ENCODE data around the gene ADGRB3. TPM values are rescaled to one million over a fixed set of nuclear protein-coding genes. Genes with fewer than 3 reads are reported as not detected.
"Not testable (repeated sequence)": the region's sequence is repeated elsewhere in the genome, so short reads cannot be mapped to it uniquely, and the experiment has no call there.

Gene ADGRB3
- total RNA-seq, 1 donor from 2014 or later: 2.7 TPM

GRCh38 chr6:68747110-68747790 is 112.2 kb downstream of the ADGRB3 start:
- no peaks in the 10 kb centered on the region for H3K4me1 ChIP-seq
- H3K9me3 ChIP-seq: no peaks in the 10 kb centered on the region
- no peak overlapping the region for H3K4me3 ChIP-seq
- intact Hi-C loops (cut with DNase I): no loop called here
- H3K36me3 ChIP-seq: no peaks in the 10 kb centered on the region
- no peak for DNase-seq (ENCODE audit: extremely low spot score in 2 of 2)
- TF ChIP-seq POLR2AphosphoS5 (IDR thresholded peaks at IDR 0.05; ENCODE audit: insufficient read depth in 1 of 2, low read depth in 1 of 2): no peak
- no peak for TF ChIP-seq POLR2A (IDR thresholded peaks at IDR 0.05)
- no peak for TF ChIP-seq CTCF (IDR thresholded peaks at IDR 0.05)
- no peak overlapping the region for H3K27ac ChIP-seq
- no peaks in the 10 kb centered on the region for H3K27me3 ChIP-seq

DNA sequence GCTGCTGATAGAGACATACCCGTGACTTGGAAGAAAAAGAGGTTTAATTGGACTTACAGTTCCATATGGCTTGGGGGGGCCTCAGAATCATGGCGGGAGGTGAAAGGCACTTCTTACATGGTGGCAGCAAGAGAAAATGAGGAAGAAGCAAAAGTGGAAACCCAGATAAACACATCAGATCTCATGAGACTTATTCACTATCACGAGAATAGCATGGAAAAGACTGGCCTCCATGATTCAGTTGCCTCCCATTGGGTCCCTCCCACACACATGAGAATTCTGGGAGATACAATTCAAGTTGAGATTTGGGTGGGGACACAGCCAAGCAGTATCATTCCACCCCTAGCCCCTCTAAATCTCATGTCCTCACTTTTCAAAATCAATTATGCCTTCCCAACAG is 112.8 kb downstream of the ADGRB3 start:
- H3K36me3 ChIP-seq; DNase-seq (ENCODE audit: extremely low spot score in 2 of 2); H3K27ac ChIP-seq; H3K4me3 ChIP-seq; intact Hi-C loops (cut with DNase I); H3K27me3 ChIP-seq; H3K9me3 ChIP-seq; H3K4me1 ChIP-seq: not testable (repeated sequence)

DNA sequence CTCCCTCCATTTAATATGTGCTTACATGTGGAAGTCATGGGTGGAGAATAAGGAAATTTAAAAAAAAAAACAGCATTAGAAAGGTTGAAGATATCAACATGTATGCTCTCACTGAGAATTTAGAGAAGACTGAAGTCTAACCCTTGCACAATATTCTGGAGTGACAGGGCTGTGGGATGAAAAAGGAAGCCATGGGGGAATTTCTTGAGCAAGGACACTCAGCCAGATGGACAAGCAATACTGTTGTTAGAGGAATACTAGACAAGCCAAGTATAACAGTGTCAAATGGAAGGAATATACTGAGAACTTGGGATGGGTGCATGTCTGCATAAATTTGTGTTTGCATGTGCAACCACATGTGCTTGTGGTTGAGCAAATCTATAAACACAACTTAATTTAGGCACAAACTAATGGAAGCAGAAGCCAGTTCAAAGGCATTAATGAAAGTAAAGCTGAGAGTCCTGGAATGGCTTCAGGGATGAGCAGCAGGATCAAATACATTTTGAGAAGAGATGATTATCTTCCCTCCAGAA is 119.7 kb downstream of the ADGRB3 start:
- intact Hi-C loops (cut with DNase I): no loop called here
- Histone ChIP-seq H3K27ac (no peak overlapping the region), H3K36me3 (no peaks in the 10 kb centered on the region), H3K4me3 (no peak overlapping the region), H3K4me1 (no peaks in the 10 kb centered on the region), H3K9me3 (no peaks in the 10 kb centered on the region), H3K27me3 (no peaks in the 10 kb centered on the region)
- TF ChIP-seq CTCF (IDR thresholded peaks at IDR 0.05): no peak
- TF ChIP-seq POLR2A (IDR thresholded peaks at IDR 0.05): no peak
- no peak for TF ChIP-seq POLR2AphosphoS5 (IDR thresholded peaks at IDR 0.05; ENCODE audit: insufficient read depth in 1 of 2, low read depth in 1 of 2)
- DNase-seq (ENCODE audit: extremely low spot score in 2 of 2): no peak

GRCh38 chr6:68756454-68757375 is 121.6 kb downstream of the ADGRB3 start:
- intact Hi-C loops (cut with DNase I): no loop called here
- H3K36me3 ChIP-seq: no peaks in the 10 kb centered on the region
- no peak overlapping the region for H3K27ac ChIP-seq
- no peaks in the 10 kb centered on the region for H3K27me3 ChIP-seq
- no peaks in the 10 kb centered on the region for H3K9me3 ChIP-seq
- no peak for DNase-seq (ENCODE audit: extremely low spot score in 2 of 2)
- H3K4me3 ChIP-seq: no peak overlapping the region
- H3K4me1 ChIP-seq: no peaks in the 10 kb centered on the region
- TF ChIP-seq POLR2A (IDR thresholded peaks at IDR 0.05): no peak
- no peak for TF ChIP-seq POLR2AphosphoS5 (IDR thresholded peaks at IDR 0.05; ENCODE audit: insufficient read depth in 1 of 2, low read depth in 1 of 2)
- TF ChIP-seq CTCF (IDR thresholded peaks at IDR 0.05): no peak

DNA sequence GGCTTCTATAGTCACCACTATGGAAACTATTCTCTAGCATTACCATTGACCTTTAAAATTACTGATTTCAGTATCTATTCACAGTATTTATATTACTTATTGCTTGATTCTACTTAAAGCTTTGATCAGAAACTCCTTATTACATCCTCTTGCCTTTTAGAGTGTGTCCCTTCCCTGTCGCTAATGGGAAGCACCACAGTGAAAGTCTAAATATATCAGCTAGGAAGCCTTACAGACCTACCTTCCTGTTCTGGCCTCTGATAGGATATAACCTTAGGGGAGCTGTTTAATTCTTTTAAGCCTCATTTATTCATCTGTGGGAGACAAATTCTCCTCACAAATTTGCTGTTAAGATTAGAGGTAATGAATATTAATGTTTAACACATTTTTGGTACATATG is 122.7 kb downstream of the ADGRB3 start:
- TF ChIP-seq POLR2AphosphoS5 (IDR thresholded peaks at IDR 0.05; ENCODE audit: insufficient read depth in 1 of 2, low read depth in 1 of 2) (no peak), POLR2A (IDR thresholded peaks at IDR 0.05) (no peak), CTCF (IDR thresholded peaks at IDR 0.05) (no peak)
- DNase-seq (ENCODE audit: extremely low spot score in 2 of 2): no peak
- H3K36me3 ChIP-seq: no peaks in the 10 kb centered on the region
- no peaks in the 10 kb centered on the region for H3K4me1 ChIP-seq
- intact Hi-C loops (cut with DNase I): no loop called here
- H3K4me3 ChIP-seq: no peak overlapping the region
- H3K27me3 ChIP-seq: no peaks in the 10 kb centered on the region
- no peak overlapping the region for H3K27ac ChIP-seq
- no peaks in the 10 kb centered on the region for H3K9me3 ChIP-seq
